ENCODE data around the gene CCR9. TPM values are rescaled to one million over a fixed set of nuclear protein-coding genes. Genes with fewer than 3 reads are reported as not detected.

CCR9 gene
- total RNA-seq, 2 experiments from 2014 or later = 0.32 TPM; not detected in 1

GRCh38 chr3:45861043-45861719 lies 25.2 kb upstream of the CCR9 start:
- H3K27ac ChIP-seq (ENCODE audit: low read depth, low read length, poor library complexity, severe bottlenecking) = no peak overlapping the region
- no peaks in the 10 kb centered on the region for H3K79me2 ChIP-seq (ENCODE audit: insufficient read depth, low read depth, low read length)
- BruUV-seq (replicated peaks) = no TSS peak
- H3K9me2 ChIP-seq (ENCODE audit: insufficient read depth, low read length) = no peaks in the 10 kb centered on the region
- no peak overlapping the region for H3K4me3 ChIP-seq (ENCODE audit: low read depth, low read length, poor library complexity, severe bottlenecking)
- DNase-seq (ENCODE audit: low spot score) = no peak
- ChIA-PET CTCF (ENCODE audit: unreplicated experiment) (no interaction called here), POLR2A (interaction anchor here (0.7 to 0.8 kb wide), 2 partner anchors 416 to 981 kb away, joined by 3 to 4 read pairs; no protein-coding TSS in a partner anchor)
- TF ChIP-seq EZH2phosphoT487 (IDR thresholded peaks at IDR 0.05; ENCODE audit: borderline replicate concordance, low read depth, low read length) (no peak), CTCF (conservative IDR thresholded peaks at IDR 0.05; ENCODE audit: low read length) (no peak)
- intact Hi-C loops (cut with micrococcal nuclease; ENCODE audit: unreplicated experiment) = no loop called here
- no peaks in the 10 kb centered on the region for H4K20me1 ChIP-seq (ENCODE audit: insufficient read depth, low read length)
- no peaks in the 10 kb centered on the region for H3K9me3 ChIP-seq (ENCODE audit: low read length)
- H3K4me1 ChIP-seq (ENCODE audit: insufficient read depth, low read length, poor library complexity, severe bottlenecking) = no peaks in the 10 kb centered on the region
- H3K36me3 ChIP-seq (ENCODE audit: insufficient read depth, low read length) = no peaks in the 10 kb centered on the region
- H2AFZ ChIP-seq (ENCODE audit: low read length) = no peak overlapping the region
- no peak overlapping the region for H3K4me2 ChIP-seq (ENCODE audit: low read length)

GRCh38 chr3:45864760-45865519 lies 21.4 kb upstream of the CCR9 start:
- POLR2A ChIA-PET = interaction anchor here (0.8 kb wide), 1 partner anchor 16 kb away, joined by 4 read pairs; no protein-coding TSS in a partner anchor
- Histone ChIP-seq H4K20me1 (ENCODE audit: insufficient read depth, low read length) (no peaks in the 10 kb centered on the region), H2AFZ (ENCODE audit: low read length) (no peak overlapping the region), H3K36me3 (ENCODE audit: insufficient read depth, low read length) (no peaks in the 10 kb centered on the region), H3K9me3 (ENCODE audit: low read length) (no peaks in the 10 kb centered on the region), H3K9me2 (ENCODE audit: insufficient read depth, low read length) (no peaks in the 10 kb centered on the region), H3K4me2 (ENCODE audit: low read length) (no peak overlapping the region), H3K79me2 (ENCODE audit: insufficient read depth, low read depth, low read length) (no peaks in the 10 kb centered on the region), H3K4me1 (ENCODE audit: insufficient read depth, low read length, poor library complexity, severe bottlenecking) (no peaks in the 10 kb centered on the region), H3K4me3 (ENCODE audit: low read depth, low read length, poor library complexity, severe bottlenecking) (no peak overlapping the region), H3K27ac (ENCODE audit: low read depth, low read length, poor library complexity, severe bottlenecking) (no peak overlapping the region)
- no peak for TF ChIP-seq EZH2phosphoT487 (IDR thresholded peaks at IDR 0.05; ENCODE audit: borderline replicate concordance, low read depth, low read length)
- TF ChIP-seq CTCF (conservative IDR thresholded peaks at IDR 0.05; ENCODE audit: low read length) = no peak
- intact Hi-C loops (cut with micrococcal nuclease; ENCODE audit: unreplicated experiment) = no loop called here
- BruUV-seq (replicated peaks) = no TSS peak
- CTCF ChIA-PET (ENCODE audit: unreplicated experiment) = no interaction called here
- DNase-seq (ENCODE audit: low spot score) = no peak

GRCh38 chr3:45865563-45865962 lies 20.8 kb upstream of the CCR9 start:
- Histone ChIP-seq H3K4me2 (ENCODE audit: low read length) (no peak overlapping the region), H3K9me2 (ENCODE audit: insufficient read depth, low read length) (no peaks in the 10 kb centered on the region), H3K36me3 (ENCODE audit: insufficient read depth, low read length) (no peaks in the 10 kb centered on the region), H3K27ac (ENCODE audit: low read depth, low read length, poor library complexity, severe bottlenecking) (no peak overlapping the region), H3K79me2 (ENCODE audit: insufficient read depth, low read depth, low read length) (no peaks in the 10 kb centered on the region), H3K4me1 (ENCODE audit: insufficient read depth, low read length, poor library complexity, severe bottlenecking) (no peaks in the 10 kb centered on the region), H4K20me1 (ENCODE audit: insufficient read depth, low read length) (no peaks in the 10 kb centered on the region), H3K9me3 (ENCODE audit: low read length) (no peaks in the 10 kb centered on the region), H2AFZ (ENCODE audit: low read length) (no peak overlapping the region), H3K4me3 (ENCODE audit: low read depth, low read length, poor library complexity, severe bottlenecking) (no peak overlapping the region)
- DNase-seq (ENCODE audit: low spot score) = no peak
- intact Hi-C loops (cut with micrococcal nuclease; ENCODE audit: unreplicated experiment) = no loop called here
- CTCF ChIA-PET (ENCODE audit: unreplicated experiment) = no interaction called here
- POLR2A ChIA-PET = no interaction called here
- BruUV-seq (replicated peaks) = no TSS peak
- no peak for TF ChIP-seq CTCF (conservative IDR thresholded peaks at IDR 0.05; ENCODE audit: low read length)
- no peak for TF ChIP-seq EZH2phosphoT487 (IDR thresholded peaks at IDR 0.05; ENCODE audit: borderline replicate concordance, low read depth, low read length)

Measured in OCI-LY7 (cell line).